Cerebellar nuclear complex (tissue), 1 donor: ENCODE results near the gene AGAP1.
A peak's percentile ranks its signal among the peaks of the same experiment; 100 is the strongest.

ENCODE experiments used
- DNase-seq, 2 experiments: peaks; one replicate each; lab custom pipeline; 2025; lab: John Stamatoyannopoulos, UW

AGAP1 gene

DNA sequence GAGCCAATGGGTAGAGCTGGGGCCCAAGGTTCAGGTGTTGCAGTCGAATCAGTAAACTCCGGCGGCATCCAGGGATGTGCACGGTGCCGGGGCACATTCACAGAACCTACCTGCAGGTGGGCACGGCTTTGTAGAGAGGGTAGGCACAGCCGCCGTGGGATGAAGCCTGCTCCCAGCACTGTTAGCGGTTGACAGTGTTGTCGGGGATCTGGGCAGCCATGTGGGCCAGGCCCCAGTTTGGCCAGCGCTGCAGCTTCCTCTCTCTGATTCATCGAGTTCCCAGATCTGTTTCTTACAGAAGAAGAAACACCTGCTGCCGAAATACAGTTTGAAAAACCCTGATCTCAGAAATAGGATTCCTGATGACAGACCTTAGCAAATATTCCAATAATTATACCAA is 274.8 kb downstream of the AGAP1 start:
- DNase-seq: no peak

DNA sequence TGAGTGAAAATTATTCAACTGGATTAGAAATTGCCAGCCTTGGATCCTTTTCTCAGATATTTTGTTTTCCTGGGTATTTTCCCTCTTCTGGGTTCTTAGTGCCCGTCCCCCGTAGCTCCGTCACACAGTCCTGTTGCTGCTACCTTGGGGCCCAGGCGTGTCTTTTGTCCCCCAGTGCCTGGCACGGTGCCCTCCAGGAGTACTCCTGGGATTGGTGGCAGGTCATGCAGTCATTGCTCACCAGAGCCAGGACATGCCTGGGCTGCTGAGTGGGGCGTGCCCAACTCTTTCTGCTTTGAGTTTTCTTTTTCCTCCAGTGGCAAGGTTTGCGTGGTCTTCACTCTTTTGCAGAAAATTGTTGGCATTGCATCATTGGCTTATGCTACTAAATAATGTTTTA is 275.2 kb downstream of the AGAP1 start:
- no peak for DNase-seq

DNA sequence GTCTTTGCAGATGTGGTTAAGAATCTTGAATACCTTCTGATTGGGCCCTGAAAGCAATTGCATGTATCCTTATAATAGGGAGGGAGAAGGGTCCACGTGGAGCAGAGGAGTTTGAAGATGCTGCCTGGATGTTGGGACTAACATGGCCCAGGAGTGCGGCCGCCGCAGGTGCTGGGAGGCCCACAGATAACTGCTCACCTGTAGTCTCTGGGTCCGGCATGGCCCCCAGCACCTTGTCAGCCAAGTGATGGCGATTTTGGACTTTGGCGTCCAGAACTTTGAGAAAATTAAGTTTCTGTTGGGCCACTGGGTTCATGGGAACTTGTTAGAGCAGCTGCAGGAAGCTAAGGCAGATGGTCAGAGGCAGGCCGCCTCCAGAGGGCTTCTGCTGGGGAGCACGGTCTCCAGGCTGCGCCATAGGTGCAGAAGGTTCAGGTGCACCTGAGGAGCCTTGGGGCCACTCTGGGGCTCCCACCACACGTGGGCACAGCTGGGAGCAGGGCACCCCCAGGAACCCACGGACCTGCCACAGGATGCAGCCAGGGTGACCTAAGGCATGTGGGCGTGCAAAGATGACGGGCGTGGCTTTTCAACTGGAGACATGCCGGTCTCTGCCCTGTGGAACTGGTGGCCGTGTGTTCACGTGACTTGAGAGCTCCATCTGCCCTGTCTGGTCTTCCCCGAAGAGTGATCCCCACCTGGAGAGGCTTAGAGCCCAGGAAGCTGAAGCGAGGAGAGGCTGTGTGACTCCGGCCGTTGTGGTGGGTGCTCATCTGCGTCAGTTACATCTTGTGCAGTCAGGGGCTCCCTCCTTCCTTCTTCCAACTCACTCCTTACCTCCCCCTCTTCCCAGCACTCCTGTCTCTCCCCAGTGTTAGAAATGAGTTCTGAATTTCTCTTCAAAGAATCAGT is 277.3 kb downstream of the AGAP1 start:
- no peak for DNase-seq

DNA sequence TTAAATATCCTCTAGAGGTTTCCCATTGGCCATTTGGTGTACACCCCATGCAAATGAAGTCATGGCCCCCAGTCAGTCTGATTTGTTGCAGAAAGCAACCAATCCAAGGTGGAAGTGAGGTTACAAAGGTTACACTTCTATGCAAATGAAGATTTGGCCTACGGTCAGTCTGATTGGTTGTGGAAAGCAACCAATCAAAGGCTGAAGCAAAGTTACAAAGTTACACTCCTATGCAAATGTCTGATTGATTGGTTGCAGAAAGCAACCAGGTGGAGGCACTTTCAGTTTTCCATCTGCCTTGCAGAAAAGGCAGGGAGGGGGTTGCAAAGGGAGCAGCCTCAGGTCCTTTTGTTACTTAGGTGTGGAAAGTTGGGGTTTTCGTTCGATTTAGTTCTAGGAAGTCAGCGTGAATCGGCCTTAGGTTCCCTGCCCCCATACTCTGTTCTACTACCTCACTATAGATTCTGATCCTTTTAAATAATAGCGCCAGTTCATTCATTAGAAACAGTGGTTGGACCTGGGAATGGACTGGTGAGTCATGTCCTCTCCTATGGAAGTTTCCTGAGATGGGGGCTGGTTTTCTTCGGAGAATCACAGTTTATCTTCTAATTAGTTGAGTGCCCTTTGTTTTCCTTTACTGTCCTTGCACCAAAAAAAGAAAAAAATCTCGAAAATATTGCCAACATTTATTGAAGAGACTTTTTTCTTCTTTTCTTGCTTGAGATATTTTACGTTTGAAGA is 279.5 kb downstream of the AGAP1 start:
- no peak for DNase-seq

DNA sequence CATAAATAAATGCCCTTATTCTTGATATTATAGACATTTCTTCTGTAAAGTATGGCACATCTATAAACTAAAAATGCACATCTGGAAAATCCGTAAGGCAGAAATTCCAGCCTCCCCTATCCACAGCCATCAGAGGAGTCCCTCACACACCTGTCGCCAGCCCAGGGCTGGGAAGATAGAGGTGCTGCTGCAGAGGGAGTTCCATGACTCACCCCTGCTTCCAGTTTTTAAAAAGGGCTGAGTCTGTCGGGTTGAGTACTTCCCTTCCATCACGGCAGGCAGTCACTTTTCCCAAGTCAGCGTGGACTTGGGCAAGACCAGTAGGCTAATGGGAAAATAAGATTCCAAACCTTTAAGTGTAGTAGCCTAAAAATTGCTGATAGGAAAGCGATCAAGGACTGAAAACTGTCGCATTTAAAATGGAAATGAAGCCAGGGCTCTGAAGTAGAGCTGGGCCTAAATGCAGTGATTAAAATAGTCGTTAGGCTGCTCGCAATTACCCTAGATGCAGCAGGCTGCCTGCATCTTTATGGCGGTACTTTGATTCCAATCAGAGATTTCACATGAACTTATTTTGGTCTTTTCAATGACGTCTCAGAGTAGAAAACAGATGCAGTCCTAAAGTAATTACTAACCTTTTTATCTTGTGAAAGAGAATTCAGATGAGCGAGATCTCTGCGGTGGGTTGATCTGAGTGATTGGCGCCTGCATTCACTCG is 280.5 kb downstream of the AGAP1 start:
- DNase-seq: no peak

DNA sequence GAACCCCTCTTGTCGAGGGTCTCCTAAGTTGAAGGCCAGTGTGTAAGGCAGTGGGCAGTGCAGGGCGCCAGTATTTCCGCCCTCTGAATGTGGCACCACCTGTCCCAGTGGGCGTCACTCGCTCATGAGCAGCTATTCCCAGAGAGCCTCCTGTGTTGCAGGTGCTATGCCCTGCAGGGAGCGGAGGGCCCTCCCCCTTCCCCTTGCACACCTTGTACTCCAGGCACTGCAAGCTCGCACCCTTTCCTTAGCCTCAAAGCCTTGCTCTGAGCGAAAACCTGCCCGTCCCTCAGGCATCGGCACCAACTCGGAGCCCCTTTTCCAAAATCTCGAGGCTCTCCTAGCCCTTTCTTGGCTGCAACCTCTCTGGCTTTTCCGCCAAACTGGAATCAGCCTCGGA is 282.7 kb downstream of the AGAP1 start:
- no peak for DNase-seq

DNA sequence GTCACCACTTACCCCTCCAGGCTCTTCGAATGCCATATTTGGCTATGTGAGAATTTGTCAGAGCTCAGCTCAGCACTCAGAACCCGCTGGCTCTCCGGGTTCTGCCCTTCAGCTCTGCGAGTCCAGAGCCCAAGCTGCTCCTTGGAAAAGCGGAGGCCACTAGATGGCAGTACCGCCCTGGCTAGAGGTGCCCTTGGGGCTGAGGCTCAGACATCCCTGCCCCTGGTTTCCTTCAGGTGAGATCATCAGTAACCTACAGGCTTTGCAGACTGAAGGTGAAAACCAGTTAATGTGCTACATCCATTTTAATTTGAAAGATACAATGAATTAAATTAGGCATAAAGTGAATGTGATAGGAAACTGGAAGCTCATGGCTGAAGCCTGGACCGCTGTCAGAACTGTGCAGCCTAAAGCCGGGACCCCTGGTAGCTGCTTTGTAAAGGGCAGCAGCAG is 285.6 kb downstream of the AGAP1 start:
- DNase-seq: peak; percentile 1 to 48

DNA sequence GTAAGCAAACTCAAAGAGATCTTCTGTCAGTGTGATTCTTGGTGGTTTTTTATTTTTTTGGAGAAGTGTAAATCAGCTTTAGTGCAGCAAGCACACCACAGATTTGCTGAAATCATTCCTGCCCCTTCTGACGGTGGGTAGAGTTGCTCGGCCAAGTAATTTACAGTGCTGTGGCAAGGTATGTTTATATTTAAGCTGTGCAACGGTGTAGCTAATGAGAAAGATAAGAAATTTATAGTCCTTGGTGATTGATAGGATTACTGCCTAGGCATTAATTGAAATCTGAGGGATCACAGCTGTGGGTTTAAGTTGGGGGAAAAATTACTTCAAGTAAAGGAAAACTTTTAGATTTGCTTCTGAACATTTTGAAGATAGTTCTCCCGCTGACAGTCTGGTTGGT is 286.6 kb downstream of the AGAP1 start:
- DNase-seq: no peak

DNA sequence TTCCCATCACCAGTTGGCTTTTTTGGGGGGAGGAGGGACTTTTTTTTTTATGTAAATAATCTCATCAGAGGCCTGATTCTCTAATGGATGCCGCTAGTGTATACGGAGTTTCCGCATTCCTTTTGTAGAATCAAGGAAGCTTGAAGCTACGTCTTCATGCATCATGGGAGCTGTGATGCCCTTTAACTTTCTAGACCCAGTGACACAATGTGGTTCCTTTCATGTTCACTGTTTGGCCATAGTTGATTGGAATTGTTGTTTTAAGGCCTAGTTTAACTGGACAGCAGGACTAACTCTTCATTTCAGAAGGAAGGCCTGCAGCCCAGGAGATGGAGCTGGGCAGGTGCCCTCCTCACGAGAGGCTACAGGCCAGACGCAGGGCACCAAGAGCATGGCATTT is 287.9 kb downstream of the AGAP1 start:
- DNase-seq: no peak

DNA sequence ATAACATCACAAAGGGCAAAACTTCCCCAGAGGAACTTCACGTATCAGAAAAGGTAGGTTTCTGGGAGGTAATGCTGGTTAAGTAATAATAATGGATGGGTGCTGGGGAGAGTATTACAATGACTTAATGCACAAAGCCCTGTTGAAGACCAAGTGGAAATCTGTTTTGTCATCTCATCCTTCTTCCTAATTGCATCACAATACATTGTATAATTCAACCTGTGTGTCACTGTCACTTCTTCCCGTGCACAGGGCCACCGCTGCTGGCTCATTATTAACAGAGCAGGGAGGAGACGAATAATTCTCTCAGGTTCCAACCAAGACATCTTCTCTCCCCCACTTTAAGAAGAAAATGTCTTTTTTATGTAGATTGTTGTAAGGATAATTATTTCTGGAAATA is 290.9 kb downstream of the AGAP1 start:
- no peak for DNase-seq

DNA sequence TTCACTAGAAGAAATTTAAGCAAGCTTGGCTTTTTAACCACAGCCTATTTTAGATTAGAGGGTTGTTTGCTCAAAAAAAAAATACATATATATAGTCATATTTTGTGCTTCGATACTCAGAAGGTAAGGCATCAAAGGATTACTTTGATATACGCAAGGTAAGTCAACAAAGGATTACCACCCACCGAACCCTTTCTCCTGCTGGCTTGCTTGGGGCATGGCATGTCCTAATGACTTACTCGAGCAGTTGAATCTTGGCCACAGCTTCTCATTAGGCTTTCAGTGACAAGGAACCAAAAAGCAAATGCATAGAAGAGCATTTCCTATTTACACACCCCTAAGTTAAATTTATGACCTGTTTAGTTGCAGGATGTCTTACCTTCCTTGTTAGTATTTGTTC is 295.7 kb downstream of the AGAP1 start:
- DNase-seq: no peak

DNA sequence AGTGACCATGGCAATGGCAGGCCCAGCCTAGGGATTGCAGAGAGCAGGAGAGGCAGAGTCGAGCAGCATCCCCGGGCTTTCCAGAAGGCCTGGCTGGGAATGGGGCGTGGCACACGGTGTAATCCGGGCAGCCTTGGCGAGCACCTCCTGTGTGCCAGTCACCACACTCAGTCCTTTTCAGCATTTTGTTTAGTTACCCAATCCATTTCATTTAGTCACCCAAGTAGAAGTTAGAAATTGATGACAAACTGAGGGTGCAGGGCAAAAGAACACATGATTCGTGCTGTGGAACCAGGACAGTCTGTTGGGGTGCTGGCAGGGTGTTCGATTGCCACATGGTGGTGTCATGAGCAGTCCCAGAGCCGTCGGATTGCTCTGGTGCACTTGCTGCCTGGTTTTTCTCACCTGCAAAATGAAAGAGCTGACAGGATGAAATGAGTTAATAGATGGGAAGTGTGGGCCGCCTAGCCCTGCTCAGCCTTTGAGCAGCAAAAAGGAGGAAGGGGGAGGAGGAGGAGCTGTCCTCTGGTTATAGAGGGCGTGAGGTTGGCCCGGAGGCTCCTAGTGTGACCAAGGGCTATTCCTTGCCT is 299.4 kb downstream of the AGAP1 start:
- no peak for DNase-seq

DNA sequence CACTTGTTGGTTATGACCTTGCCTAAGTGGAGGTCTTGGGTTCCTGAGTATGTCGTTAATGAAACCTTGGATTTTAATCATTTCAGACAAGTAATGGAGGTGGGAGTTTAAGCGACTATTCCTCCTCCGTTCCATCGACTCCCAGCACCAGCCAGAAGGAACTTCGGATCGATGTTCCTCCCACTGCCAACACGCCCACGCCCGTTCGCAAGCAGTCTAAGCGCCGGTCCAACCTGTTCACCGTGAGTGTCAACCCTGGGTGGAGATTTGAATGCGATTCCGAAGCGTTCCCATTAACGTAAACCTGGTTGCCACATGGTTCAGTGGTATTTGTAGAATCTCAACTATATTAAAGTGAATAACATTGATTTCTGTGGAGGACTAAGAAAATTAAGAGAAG is 305.4 kb downstream of the AGAP1 start:
- no peak for DNase-seq

DNA sequence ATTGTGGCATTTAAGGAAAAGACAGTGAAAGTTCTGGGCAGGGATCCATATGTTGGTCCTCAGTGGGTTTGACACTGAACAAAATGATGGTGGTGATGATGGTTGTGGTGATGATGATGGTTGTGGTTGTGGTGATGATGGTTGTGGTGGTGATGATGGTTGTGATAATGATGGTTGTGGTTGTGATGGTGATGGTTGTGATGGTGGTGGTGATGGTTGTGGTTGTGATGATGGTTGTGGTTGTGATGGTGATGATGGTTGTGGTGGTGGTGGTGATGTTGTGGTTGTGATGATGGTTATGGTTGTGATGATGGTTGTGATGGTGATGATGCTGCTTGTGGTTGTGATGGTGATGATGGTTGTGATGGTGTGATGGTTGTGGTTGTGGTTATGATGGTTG is 308.7 kb downstream of the AGAP1 start:
- DNase-seq: no peak

DNA sequence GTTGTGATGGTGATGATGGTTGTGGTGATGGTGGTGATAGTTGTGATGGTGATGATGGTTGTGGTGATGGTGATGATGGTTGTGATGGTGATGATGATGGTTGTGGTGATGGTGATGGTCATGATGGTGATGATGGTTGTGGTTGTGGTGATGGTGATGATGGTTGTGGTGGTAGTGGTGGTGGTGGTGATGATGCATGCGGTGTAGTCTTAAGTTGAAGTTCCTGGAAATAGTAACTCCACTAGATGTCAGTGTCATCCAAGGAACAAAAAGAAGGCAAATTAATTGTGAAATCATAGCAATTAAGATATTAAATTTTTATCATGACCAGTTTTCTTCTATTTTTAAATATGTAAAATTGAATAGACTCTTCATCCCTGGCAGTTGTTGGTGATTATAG is 309.2 kb downstream of the AGAP1 start:
- DNase-seq: no peak

DNA sequence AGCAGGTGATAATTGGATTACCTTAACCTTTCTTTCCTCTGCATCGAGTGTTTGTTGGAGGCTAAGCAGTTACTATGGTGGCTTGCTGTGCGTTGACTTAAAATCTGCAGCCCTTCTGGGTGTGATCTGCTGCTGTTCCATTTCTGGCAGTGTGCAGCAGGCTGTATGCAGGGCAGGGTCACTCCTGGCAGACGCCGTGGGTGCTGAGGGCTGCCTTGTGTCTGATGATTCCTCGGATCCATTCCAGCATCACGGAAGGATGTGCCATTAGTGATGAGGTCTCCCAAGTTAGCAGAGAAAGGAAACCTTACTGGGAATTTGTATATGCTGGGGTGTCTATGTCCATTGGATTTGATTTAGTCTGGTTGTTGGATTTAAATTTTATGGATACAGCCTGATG is 310.8 kb downstream of the AGAP1 start:
- no peak for DNase-seq

DNA sequence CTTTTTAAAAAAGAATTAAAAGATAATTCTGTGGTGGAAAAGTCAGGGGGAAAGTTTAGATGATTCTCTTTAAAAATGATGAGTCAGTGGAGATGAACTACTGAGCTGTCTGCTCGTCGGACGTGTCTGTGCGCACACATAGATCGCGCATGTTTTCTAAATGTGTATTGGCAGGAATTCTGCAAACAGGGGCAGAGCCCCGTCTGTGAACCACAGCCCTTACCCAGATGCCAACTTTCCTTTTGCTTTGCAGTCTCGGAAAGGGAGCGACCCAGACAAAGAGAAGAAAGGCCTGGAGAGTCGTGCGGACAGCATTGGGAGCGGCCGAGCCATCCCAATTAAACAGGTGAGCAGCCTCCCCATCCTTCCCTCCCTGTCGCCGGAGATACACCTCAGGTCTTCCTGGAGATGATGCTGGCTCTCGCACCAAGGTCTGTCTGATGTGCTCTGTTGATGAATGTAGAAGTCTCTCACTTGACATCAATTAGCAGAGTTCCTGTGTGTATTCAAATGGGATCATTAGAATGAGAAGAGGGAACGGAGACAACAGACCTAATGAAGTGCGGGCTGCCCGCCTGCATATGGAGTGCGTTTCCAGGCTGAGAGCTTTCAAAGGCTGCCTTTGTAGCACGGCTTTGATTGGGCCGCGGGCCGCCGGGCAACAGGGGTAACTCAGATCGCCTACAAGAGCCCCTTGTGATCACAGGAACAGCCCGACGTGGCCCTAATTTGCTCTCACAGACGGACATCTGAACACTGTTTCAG is 313.3 kb downstream of the AGAP1 start:
- no peak for DNase-seq

DNA sequence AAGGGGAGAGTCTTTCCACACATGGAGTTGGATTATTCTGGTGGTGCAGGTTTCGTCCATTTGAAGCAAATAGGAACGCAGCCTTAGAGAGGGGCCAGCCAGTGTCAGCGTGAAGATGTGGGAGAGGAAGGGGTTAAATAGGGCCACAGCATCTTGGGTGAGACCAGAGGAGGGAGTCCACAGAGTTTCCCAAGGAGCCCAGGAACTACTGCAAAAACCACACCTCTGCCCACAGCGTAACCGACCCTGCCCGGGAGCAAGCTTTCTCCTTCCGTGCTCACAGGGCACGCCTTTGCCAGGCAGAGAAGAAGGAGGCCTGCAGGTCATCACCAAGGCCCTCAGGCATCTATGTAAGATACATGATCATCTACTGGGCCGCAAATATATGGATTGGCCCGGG is 314.5 kb downstream of the AGAP1 start:
- no peak for DNase-seq

DNA sequence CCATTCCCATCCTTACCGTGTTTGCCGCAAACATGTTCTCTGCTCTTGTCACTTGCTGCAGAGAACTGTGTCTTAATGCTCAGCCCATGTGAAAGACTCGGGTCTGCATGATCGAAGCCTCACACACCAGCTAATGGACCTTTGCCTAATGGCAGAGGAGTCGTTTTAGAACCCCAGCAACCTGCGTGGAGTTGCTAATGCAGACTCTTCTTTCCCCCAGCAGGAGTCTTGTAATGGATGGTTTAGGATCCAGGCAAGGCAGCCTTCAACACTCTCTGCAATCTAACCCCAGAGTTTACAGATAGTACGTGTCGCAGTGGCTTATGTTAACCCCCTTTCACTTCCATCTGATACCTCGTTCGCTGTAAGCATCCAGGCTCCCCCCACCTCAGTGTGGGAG is 316.4 kb downstream of the AGAP1 start:
- DNase-seq: no peak

DNA sequence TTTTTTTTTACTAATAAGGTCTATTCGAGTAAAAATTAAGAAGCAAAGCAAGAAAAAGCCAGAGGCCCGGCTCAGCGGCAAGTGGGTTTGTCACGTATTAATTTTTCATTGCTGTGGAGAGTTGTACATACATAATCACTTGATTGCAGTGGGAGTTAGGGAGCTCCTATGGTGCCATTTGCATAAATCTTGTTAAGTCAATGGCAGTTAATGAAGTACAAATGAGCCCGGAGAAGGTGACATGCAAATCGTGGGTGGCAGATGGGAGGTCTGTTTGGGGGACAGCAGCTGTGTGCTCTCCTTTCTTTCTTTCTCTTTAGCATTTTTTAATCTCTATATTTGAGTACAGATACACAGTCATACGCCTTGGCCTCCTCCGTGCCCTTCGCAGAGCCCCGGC is 317.0 kb downstream of the AGAP1 start:
- DNase-seq: no peak

DNA sequence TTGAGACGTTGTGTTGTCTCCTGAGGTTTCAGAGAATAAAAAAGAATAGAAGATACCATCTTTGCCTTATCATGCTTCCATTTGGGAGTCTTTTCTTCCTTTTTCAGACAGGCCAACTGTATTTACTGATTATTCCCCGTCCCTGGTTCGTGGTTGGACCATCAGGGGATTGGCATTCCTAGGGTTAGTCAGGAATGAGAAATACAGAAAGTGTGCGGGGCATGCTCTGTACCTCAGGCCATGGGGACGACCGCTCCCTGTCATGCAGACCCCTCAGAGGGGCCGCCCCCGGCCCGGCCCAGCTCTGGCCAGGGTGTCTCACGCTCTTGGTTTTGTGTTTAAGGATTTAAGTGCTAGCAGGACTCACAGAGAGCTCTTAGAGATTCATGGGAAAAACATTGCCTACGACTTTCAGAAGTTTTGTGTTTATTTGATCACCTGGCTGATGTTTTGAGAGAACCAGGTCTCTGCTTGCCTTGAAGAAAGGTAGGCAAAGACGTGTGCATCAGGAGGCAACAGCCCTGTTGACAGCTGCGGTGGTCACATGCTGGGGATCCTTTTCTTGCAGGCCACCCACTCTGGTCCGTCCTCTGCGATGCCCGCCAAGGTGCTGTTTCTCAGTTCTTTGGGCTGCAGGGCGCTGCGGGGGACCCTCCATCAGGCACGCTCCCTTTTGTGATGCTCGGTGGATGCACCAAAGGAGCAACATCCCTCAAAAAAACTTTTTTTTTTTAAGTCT is 317.8 kb downstream of the AGAP1 start:
- no peak for DNase-seq
